NCI-H345 (cell line): ENCODE data around the gene POLD3.
"Not testable (repeated sequence)": the region's sequence is repeated elsewhere in the genome, so short reads cannot be mapped to it uniquely, and the experiment has no call there.

Experiments
- DNase-seq: peaks from one replicate; lab custom pipeline; 2025; lab: John Stamatoyannopoulos, UW

Gene POLD3

GRCh38 chr11:74638869-74639268 lies 46.5 kb downstream of the POLD3 start:
- no peak for DNase-seq

- no peak for DNase-seq
These were observed 47.2 kb downstream of the POLD3 start for GRCh38 chr11:74639533-74639932.

GRCh38 chr11:74641289-74641688 lies 48.9 kb downstream of the POLD3 start:
- no peak for DNase-seq

- no peak for DNase-seq
These were observed 49.5 kb downstream of the POLD3 start for GRCh38 chr11:74641905-74642304.

GRCh38 chr11:74642912-74643311 lies 50.5 kb downstream of the POLD3 start:
- DNase-seq = no peak

- no peak for DNase-seq
These were observed 51.7 kb downstream of the POLD3 start for GRCh38 chr11:74644081-74644480.

- no peak for DNase-seq
These were observed 53.8 kb downstream of the POLD3 start for GRCh38 chr11:74646215-74646614.

- no peak for DNase-seq
These were observed 54.6 kb downstream of the POLD3 start for GRCh38 chr11:74646954-74647353.

GRCh38 chr11:74647404-74647803 lies 55.0 kb downstream of the POLD3 start:
- no peak for DNase-seq

GRCh38 chr11:74647831-74648230 lies 55.4 kb downstream of the POLD3 start:
- DNase-seq = no peak

GRCh38 chr11:74648894-74649293 lies 56.5 kb downstream of the POLD3 start:
- no peak for DNase-seq

GRCh38 chr11:74650498-74650897 lies 58.1 kb downstream of the POLD3 start:
- no peak for DNase-seq

GRCh38 chr11:74654976-74655375 lies 62.6 kb downstream of the POLD3 start:
- DNase-seq = no peak

- not testable (repeated sequence) for DNase-seq
These were observed 66.7 kb downstream of the POLD3 start for GRCh38 chr11:74659124-74659523.

- DNase-seq = no peak
These were observed 70.2 kb downstream of the POLD3 start for GRCh38 chr11:74662487-74663103.

- no peak for DNase-seq
These were observed 70.9 kb downstream of the POLD3 start for GRCh38 chr11:74663315-74663714.

- no peak for DNase-seq
These were observed 77.1 kb downstream of the POLD3 start for GRCh38 chr11:74669211-74670160.

- no peak for DNase-seq
These were observed 77.8 kb downstream of the POLD3 start for GRCh38 chr11:74670171-74670570.

- no peak for DNase-seq
These were observed 79.3 kb downstream of the POLD3 start for GRCh38 chr11:74671520-74672196.

GRCh38 chr11:74672332-74672955 lies 80.1 kb downstream of the POLD3 start:
- DNase-seq = no peak

- DNase-seq = no peak
These were observed 80.7 kb downstream of the POLD3 start for GRCh38 chr11:74672956-74673692.
